Upper lobe of left lung (tissue), 4 donors: ENCODE measurements around the gene FAM151A.

Source experiments
- CTCF ChIP-seq, 6 experiments: fragments of 450-650 bp in 4 of 6; fragments of 200-600 bp in 2 of 6; sonication (generic) in 2 of 6; IDR thresholded peaks; one replicate each; pipeline ENCODE4 v1.5.1; 2016 to 2019; ENCODE audit warnings: antibody characterized with exemption in 6 of 6
- POLR2A ChIP-seq, 4 donors: fragments of 450-650 bp; IDR thresholded peaks; one replicate each; pipeline ENCODE4 v1.5.1; 2016 to 2017; ENCODE audit warnings: antibody characterized with exemption in 4 of 4, mild to moderate bottlenecking in 2 of 4
- POLR2AphosphoS5 ChIP-seq, 2 donors: sonication (generic); formaldehyde crosslinking; IDR thresholded peaks; one replicate each; pipeline ENCODE4 v1.5.1; 2017; ENCODE audit warnings: antibody characterized with exemption in 2 of 2

GRCh38 chr1:54599211-54599823 lies 24.0 kb downstream of the FAM151A start:
- TF ChIP-seq POLR2AphosphoS5 (IDR thresholded peaks at IDR 0.05) (no peak), POLR2A (IDR thresholded peaks at IDR 0.05) (no peak), CTCF (IDR thresholded peaks at IDR 0.05) (no peak)
